Lung (tissue), 12 donors: ENCODE data around the gene TGFBR3. TPM values are rescaled to one million over a fixed set of nuclear protein-coding genes. Genes with fewer than 3 reads are reported as not detected.
"Not testable (repeated sequence)": the region's sequence is repeated elsewhere in the genome, so short reads cannot be mapped to it uniquely, and the experiment has no call there.

Source experiments
- ATAC-seq: fragments of 200-7000 bp; cut with Tn5 transposase; one replicate; pipeline ENCODE4 v1.9.1; 2020; ENCODE audit warnings: moderate number of reproducible peaks; ENCODE audit not compliant: insufficient read depth, low FRiP score
- DNase-seq, 3 donors: peaks; one replicate each; pipeline ENCODE4 v3.0.0-alpha.2; 2013 to 2017
- H3K27ac ChIP-seq, 2 donors: one replicate each; pipeline ENCODE4 v1.5.1; 2013; ENCODE audit warnings: mild to moderate bottlenecking in 2 of 2, moderate library complexity in 2 of 2, control low read depth in 1 of 2, inconsistent platforms in 1 of 2, low read depth in 1 of 2, low read length in 1 of 2
- H3K27me3 ChIP-seq, 3 donors: one replicate each; pipeline ENCODE4 v1.5.1; 2013; ENCODE audit warnings: low read length in 2 of 3; ENCODE audit not compliant: control insufficient read depth in 3 of 3, insufficient read depth in 3 of 3
- H3K36me3 ChIP-seq, 4 donors: one replicate each; pipeline ENCODE4 v1.5.1; 2013; ENCODE audit warnings: low read length in 4 of 4, mild to moderate bottlenecking in 1 of 4, moderate library complexity in 1 of 4; ENCODE audit not compliant: control insufficient read depth in 4 of 4, insufficient read depth in 4 of 4
- H3K4me1 ChIP-seq, 5 donors: one replicate each; pipeline ENCODE4 v1.5.1; 2013; ENCODE audit warnings: low read length in 5 of 5, mild to moderate bottlenecking in 2 of 5, moderate library complexity in 1 of 5; ENCODE audit not compliant: control insufficient read depth in 5 of 5, insufficient read depth in 5 of 5
- H3K4me3 ChIP-seq: one replicate; pipeline ENCODE4 v1.5.1; 2013; ENCODE audit warnings: mild to moderate bottlenecking, control low read depth, moderate library complexity
- H3K9ac ChIP-seq, 2 donors: one replicate each; pipeline ENCODE4 v1.5.1; 2013; ENCODE audit warnings: low read length in 2 of 2, control low read depth in 1 of 2; ENCODE audit not compliant: insufficient read depth in 1 of 2
- H3K9me3 ChIP-seq, 4 donors: one replicate each; pipeline ENCODE4 v1.5.1; 2013; ENCODE audit warnings: low read length in 3 of 4, mild to moderate bottlenecking in 1 of 4, moderate library complexity in 1 of 4; ENCODE audit not compliant: control insufficient read depth in 4 of 4, insufficient read depth in 3 of 4
- CTCF ChIP-seq: IDR thresholded peaks from 2 replicates; pipeline ENCODE4 v1.5.1; 2012; ENCODE audit warnings: mild to moderate bottlenecking; ENCODE audit errors: control extremely low read depth, extremely low read depth
- WGBS, 2 donors: extraction: QIAGEN DNeasy Blood & Tissue Kit; methylation state at CpG; one replicate each; pipeline ENCODE4 v1.1.7; 2013; 5-methylcytosine and 5-hydroxymethylcytosine counted together
- polyA plus RNA-seq, 2 donors: library from polyadenylated mRNA; stranded (reverse); fragments of 200-250 nt; gene quantifications; one replicate each; pipeline ENCODE4 v1.2.1, GENCODE V29; 2013
- total RNA-seq, 2 donors: library from RNA; depleted of rRNA in 1 of 2; stranded (reverse); fragments of >200 nt in 1 of 2; gene quantifications; one replicate each; pipeline ENCODE4 v1.2.1, GENCODE V29; 2014 to 2021
- donor health status: control.
- donor health status: control.
- donor health status: Bipolar disorder and iron deficiency.
- donor health status: healthy.
- donor health status: DM: yes; HTN: yes; CAD: no.

Gene TGFBR3
- total and polyA plus RNA-seq, 4 donors: 13.1 to 99.6 (median 26.5) TPM

GRCh38 chr1:91836331-91837040 lies 49.5 kb downstream of the TGFBR3 start:
- Histone ChIP-seq H3K27me3 (no peaks in the 10 kb centered on the region), H3K36me3 (no peaks in the 10 kb centered on the region), H3K27ac (no peak overlapping the region), H3K4me3 (no peak overlapping the region), H3K9ac (no peak overlapping the region), H3K9me3 (no peaks in the 10 kb centered on the region), H3K4me1 (peaks cover under 1 to 17% (median 2%) of the 10 kb centered on the region in 5 donors)
- ATAC-seq: no peak
- no peak for TF ChIP-seq CTCF
- WGBS, 2 donors: 80 to 84% methylated on average over 8 of the region's 8 CpGs
- DNase-seq: peak in 2 of 3 donors; percentile 65 to 72

- no peaks in the 10 kb centered on the region for H3K27me3 ChIP-seq
- H3K9me3 ChIP-seq: no peaks in the 10 kb centered on the region
- ATAC-seq: no peak
- H3K27ac ChIP-seq: no peak overlapping the region
- no peak for TF ChIP-seq CTCF
- peaks cover 6 to 30% (median 13%) of the 10 kb centered on the region in 5 donors for H3K4me1 ChIP-seq
- H3K4me3 ChIP-seq: no peak overlapping the region
- 94 to 97% methylated on average over 1 of the region's 1 CpG for WGBS, 2 donors
- DNase-seq: no peak
- no peak overlapping the region for H3K9ac ChIP-seq
- no peaks in the 10 kb centered on the region for H3K36me3 ChIP-seq
Measured at GRCh38 chr1:91835087-91835521, 50.8 kb downstream of the TGFBR3 start.

GRCh38 chr1:91834549-91834948 lies 51.4 kb downstream of the TGFBR3 start:
- ATAC-seq, H3K4me3 ChIP-seq: not testable (repeated sequence)
- WGBS, 2 donors: 94 to 95% methylated on average over 7 of the region's 7 CpGs

GRCh38 chr1:91833946-91834345 lies 52.0 kb downstream of the TGFBR3 start:
- ATAC-seq (no peak), DNase-seq (peak in 2 of 3 donors; percentile 74 to 84)
- Histone ChIP-seq H3K27ac (no peak overlapping the region), H3K4me3 (no peak overlapping the region), H3K9ac (peak overlapping the region in 1 of 2 donors; percentile 32), H3K4me1 (peaks cover 7 to 32% (median 14%) of the 10 kb centered on the region in 5 donors), H3K9me3 (no peaks in the 10 kb centered on the region), H3K36me3 (no peaks in the 10 kb centered on the region), H3K27me3 (no peaks in the 10 kb centered on the region)
- 83 to 92% methylated on average over 1 of the region's 1 CpG for WGBS, 2 donors
- TF ChIP-seq CTCF: no peak

More at GRCh38 chr1:91834549-91834948, 51.4 kb downstream of the TGFBR3 start:
- H3K36me3 ChIP-seq, H3K9me3 ChIP-seq, H3K9ac ChIP-seq, DNase-seq, H3K27ac ChIP-seq, H3K27me3 ChIP-seq: not testable (repeated sequence)
- peaks cover 6 to 32% (median 14%) of the 10 kb centered on the region in 5 donors for H3K4me1 ChIP-seq
